Fibroblast of villous mesenchyme (primary cell): ENCODE data around the gene ADIRF. TPM values are rescaled to one million over a fixed set of nuclear protein-coding genes. Genes with fewer than 3 reads are reported as not detected.
"Not testable (repeated sequence)": the region's sequence is repeated elsewhere in the genome, so short reads cannot be mapped to it uniquely, and the experiment has no call there.

Experiments used
- DNase-seq: peaks from one replicate; pipeline ENCODE4 v3.0.0-alpha.2; 2010; ENCODE audit warnings: low read depth
- H3K4me3 ChIP-seq: 2 replicates; pipeline ENCODE4 v1.5.1; 2011; ENCODE audit warnings: low read depth, mild to moderate bottlenecking, low read length
- total RNA-seq: library from RNA; depleted of rRNA; stranded (reverse); fragments of >200 nt; gene quantifications from 2 replicates; pipeline ENCODE4 v1.2.3, GENCODE V29; 2012
- TF ChIP-seq, protein P1 (sequence below): IDR thresholded peaks from 2 replicates; pipeline ENCODE4 v1.5.1; 2012; ENCODE audit warnings: low read depth, mild to moderate bottlenecking, low read length; ENCODE audit not compliant: insufficient read depth

ADIRF gene
- total RNA-seq, 1 donor = 5.2 TPM

DNA sequence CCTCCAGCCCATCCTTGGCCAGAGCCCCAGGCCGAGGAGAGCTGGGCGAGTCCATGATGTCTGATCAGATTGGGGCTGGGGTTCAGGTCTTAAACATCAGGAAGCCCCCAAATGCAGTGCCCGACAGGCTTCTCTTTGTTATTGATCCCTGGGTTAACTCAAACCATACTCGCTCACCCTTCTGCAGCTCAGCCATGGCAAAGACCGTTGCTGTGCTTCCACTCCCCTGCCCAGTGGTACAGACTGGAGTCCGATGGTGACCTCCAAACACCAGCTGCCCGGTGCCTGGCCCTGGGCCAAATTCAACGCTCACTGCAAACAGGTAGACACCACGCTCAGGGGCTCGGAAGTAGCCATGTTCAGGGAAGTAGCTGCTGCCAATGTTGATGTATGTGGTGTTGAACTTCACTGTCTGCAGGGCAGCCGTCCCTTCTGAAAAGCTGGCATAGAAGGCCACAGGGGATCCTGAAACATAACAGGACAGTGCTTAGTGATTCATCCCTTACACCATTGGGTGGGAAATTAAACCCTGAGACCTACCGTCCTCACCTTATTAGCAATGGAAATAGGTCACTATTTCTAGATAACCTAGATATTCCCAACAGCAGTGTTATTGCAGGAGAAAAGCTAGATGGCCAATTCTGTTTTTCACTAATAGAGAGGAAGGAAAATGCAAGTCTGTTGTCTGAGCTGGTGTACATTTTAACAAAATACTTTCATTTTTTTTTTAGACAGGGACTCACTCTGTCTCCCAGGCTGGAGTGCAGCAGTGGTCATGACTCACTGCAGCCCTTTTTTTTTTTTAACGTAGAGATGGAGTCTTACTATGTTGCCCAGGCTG, 31.4 kb upstream of the ADIRF start:
- TF ChIP-seq, protein P1, sequence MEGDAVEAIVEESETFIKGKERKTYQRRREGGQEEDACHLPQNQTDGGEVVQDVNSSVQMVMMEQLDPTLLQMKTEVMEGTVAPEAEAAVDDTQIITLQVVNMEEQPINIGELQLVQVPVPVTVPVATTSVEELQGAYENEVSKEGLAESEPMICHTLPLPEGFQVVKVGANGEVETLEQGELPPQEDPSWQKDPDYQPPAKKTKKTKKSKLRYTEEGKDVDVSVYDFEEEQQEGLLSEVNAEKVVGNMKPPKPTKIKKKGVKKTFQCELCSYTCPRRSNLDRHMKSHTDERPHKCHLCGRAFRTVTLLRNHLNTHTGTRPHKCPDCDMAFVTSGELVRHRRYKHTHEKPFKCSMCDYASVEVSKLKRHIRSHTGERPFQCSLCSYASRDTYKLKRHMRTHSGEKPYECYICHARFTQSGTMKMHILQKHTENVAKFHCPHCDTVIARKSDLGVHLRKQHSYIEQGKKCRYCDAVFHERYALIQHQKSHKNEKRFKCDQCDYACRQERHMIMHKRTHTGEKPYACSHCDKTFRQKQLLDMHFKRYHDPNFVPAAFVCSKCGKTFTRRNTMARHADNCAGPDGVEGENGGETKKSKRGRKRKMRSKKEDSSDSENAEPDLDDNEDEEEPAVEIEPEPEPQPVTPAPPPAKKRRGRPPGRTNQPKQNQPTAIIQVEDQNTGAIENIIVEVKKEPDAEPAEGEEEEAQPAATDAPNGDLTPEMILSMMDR = no peak
- no peak overlapping the region for H3K4me3 ChIP-seq
- peak; percentile 32 for DNase-seq

DNA sequence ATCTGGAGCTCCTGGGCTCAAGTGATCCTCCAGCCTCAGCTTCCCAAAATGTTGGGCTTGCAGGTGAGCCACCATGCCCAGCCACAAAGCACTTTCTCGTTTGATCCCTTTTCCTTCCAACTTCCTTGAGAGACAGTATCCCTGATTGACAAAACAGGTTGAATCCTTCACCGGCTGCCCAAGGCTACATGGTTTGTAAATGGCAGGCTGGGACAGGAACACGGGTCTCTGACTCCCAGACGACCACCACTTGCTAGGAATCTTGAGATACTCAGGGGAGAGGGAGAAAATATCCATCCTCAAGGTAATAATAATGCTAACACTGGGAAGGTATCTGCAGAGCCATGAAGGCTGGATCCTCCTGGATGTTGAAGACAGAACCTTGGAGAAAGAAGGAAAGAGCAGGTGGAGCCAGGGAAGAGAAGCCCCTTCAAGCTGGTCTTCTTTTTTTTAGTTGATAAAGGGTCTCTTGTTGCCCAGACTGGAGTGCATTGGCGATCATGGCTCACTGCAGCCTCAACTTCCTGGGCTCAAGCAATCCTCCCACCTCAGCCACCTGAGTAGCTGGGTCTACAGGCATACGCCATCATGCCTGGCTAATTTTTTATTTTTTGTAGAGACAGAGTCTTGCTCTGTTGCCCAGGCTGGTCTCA, 30.7 kb upstream of the ADIRF start:
- DNase-seq = no peak
- H3K4me3 ChIP-seq = no peak overlapping the region
- TF ChIP-seq, protein P1 = no peak

DNA sequence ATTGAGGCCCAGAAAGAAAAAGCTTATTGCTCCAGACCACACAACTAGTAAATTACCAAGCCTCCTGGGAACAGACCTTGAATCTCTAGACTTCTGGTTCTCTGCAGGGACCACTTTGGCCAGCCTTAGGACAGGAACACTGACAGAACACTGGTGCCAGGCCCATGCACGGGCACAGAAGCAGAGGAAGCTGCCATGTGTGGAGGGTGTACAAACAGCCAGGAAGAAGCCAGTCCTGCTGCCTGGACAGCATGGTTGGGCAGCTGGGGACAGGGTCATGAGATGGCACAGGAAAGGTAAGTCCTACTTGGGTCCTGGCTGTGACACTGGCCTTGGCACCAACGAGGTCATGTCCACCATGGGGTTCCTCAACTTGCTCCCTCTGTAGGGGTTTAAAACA, 30.0 kb upstream of the ADIRF start:
- no peak for DNase-seq
- H3K4me3 ChIP-seq = no peak overlapping the region
- TF ChIP-seq, protein P1 = no peak

DNA sequence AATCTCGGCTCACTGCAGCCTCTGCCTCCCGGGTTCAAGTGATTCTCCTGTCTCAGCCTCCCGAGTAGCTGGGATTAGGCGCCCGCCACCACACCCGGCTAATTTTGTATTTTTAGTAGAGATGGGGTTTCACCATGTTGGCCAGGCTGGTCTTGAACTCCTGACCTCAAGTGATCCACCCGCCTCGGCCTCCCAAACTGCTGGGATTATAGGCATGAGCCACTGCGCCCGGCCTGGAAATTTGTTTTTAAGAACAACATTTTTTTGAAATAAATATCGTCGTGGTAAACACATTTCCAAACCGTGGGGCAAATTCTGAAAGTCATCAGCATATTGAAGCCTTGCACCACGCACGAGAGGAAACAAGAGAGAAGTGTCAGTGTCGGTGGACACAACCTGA, 28.2 kb upstream of the ADIRF start:
- not testable (repeated sequence) for DNase-seq, H3K4me3 ChIP-seq

DNA sequence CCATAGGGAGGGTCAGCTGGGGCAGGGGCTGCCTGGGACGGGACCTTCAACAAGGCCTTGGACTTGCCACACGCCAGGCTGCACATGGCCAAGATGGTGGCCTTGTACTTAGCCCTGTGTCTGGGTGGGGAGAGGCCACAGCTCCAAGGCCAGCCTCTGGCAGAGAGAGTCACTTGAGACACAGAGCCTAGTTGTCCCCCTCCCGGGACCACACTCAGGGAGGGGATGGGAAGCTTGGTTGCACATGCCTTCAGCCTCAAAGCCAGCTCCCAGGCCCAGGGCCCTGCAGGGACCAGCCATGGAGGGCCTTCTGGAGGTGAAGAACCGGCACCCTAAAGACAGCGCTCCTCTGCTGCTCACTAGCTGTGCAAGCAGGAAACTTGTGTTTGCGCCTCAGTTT, 27.6 kb upstream of the ADIRF start:
- TF ChIP-seq, protein P1 = no peak
- no peak overlapping the region for H3K4me3 ChIP-seq
- no peak for DNase-seq

DNA sequence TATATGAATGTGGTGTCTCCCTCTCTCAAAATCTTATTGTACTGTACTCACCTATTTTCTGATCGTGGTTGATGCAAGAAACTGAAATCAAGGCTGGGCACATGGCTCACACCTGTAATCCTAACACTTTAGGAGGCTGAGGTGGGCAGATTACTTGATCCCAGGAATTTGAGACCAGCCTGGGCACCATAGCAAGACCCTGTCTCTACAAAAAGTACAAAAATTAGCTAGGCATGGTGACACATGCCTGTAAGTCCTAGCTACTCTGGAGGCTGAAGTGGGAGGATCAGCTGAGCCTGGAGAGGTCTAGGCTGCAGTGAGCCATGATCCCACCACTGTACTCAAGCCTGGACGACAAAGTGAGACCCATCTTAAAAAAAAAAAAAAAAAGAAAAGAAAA, 26.9 kb upstream of the ADIRF start:
- no peak overlapping the region for H3K4me3 ChIP-seq
- DNase-seq = no peak
- TF ChIP-seq, protein P1 = no peak

DNA sequence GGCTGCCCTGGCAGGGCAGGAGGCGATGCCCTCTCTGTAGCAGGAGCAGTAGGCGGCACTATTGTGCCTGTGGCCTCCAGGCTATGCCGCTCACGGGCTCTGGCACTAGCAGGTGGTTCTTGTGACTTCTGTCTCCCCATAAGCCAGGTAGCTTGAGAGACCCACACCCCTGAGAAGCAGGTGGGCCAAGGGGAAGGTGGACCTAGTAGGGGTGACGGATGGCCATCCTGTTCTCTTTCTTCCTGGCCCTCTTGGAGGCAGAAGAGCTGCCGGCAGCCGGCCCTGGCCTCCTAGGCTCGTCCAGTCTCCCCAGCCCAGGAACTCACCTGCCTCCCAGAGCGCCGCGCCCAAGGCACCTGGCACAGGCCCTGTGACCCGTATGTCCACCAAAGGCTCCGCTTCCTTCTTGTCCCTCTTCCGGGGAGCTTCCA, 26.3 kb upstream of the ADIRF start:
- DNase-seq = no peak
- TF ChIP-seq, protein P1 = no peak

More for the DNA sequence above, 26.3 kb upstream of the ADIRF start:
- H3K4me3 ChIP-seq = no peak overlapping the region
